Thoracic aorta (tissue), 2 donors: Measurements from ENCODE around the gene GUF1. TPM values are rescaled to one million over a fixed set of nuclear protein-coding genes. Genes with fewer than 3 reads are reported as not detected.

Experiments
- ATAC-seq: fragments of 150-250 bp; one replicate; pipeline ENCODE4 v1.8.0; 2017; ENCODE audit warnings: low read depth; ENCODE audit not compliant: insufficient number of reproducible peaks, low FRiP score
- DNase-seq: peaks from one replicate; pipeline ENCODE4 v3.0.0-alpha.2; 2020; ENCODE audit warnings: low spot score
- H3K27ac ChIP-seq, 2 donors: fragments of 200-600 bp; sonication (generic); 1 replicate in 1 of 2; 2 replicates in 1 of 2; pipeline ENCODE4 v1.5.1; 2016; ENCODE audit warnings: mild to moderate bottlenecking in 2 of 2, moderate library complexity in 2 of 2
- H3K27me3 ChIP-seq: fragments of 200-600 bp; sonication (generic); replicated peaks from 2 replicates; pipeline ENCODE4 v1.6.0; 2016; ENCODE audit warnings: mild to moderate bottlenecking; ENCODE audit not compliant: insufficient read depth
- H3K36me3 ChIP-seq: fragments of 200-600 bp; sonication (generic); one replicate; pipeline ENCODE4 v1.5.1; 2016
- H3K4me1 ChIP-seq, 2 donors: fragments of 200-600 bp; sonication (generic); 1 replicate in 1 of 2; 2 replicates in 1 of 2; pipeline versions ENCODE4 v1.5.1 to v1.6.0; 2016; ENCODE audit warnings: low read depth in 2 of 2, mild to moderate bottlenecking in 1 of 2; ENCODE audit not compliant: control insufficient read depth in 1 of 2
- H3K4me3 ChIP-seq: fragments of 200-600 bp; sonication (generic); 2 replicates; pipeline ENCODE4 v1.5.1; 2016; ENCODE audit warnings: mild to moderate bottlenecking
- H3K9me3 ChIP-seq: fragments of 200-600 bp; sonication (generic); 2 replicates; pipeline ENCODE4 v1.5.1; 2016
- total RNA-seq, 2 donors: library from RNA; depleted of rRNA; stranded (reverse); fragments of >200 nt; gene quantifications; one replicate each; pipeline versions ENCODE4 v1.1.0 to v1.2.3, GENCODE V29; 2016
- TF ChIP-seq, protein P1 (sequence below): fragments of 200-600 bp; sonication (generic); IDR thresholded peaks from one replicate; pipeline ENCODE4 v1.5.1; 2019; ENCODE audit warnings: antibody characterized with exemption

Gene GUF1
- total RNA-seq, 2 donors from 2014 or later = 8.5 to 13.3 TPM

DNA sequence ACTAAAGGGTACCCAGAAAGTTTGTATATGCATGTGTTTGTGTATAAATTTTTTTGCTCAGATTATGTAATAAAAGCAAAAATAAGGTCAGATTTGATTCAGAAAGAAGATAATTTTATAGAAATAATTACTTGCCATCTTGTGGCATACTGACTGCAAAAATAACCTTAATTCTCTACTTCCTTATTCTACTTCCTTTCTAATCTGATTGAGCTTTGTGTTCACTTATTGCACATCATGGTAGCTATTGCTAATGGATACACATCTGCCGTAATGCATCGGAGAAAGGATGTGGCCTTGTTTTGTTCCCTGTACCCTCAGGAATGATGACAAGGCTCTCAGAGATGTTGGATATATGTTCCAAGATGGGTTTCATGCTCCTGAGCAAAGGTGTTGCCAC lies 58.7 kb downstream of the GUF1 start:
- Histone ChIP-seq H3K4me3 (no peak overlapping the region), H3K9me3 (no peaks in the 10 kb centered on the region), H3K27ac (no peak overlapping the region), H3K36me3 (no peaks in the 10 kb centered on the region), H3K4me1 (no peaks in the 10 kb centered on the region), H3K27me3 (no peaks in the 10 kb centered on the region)
- no peak for DNase-seq
- TF ChIP-seq, protein P1, sequence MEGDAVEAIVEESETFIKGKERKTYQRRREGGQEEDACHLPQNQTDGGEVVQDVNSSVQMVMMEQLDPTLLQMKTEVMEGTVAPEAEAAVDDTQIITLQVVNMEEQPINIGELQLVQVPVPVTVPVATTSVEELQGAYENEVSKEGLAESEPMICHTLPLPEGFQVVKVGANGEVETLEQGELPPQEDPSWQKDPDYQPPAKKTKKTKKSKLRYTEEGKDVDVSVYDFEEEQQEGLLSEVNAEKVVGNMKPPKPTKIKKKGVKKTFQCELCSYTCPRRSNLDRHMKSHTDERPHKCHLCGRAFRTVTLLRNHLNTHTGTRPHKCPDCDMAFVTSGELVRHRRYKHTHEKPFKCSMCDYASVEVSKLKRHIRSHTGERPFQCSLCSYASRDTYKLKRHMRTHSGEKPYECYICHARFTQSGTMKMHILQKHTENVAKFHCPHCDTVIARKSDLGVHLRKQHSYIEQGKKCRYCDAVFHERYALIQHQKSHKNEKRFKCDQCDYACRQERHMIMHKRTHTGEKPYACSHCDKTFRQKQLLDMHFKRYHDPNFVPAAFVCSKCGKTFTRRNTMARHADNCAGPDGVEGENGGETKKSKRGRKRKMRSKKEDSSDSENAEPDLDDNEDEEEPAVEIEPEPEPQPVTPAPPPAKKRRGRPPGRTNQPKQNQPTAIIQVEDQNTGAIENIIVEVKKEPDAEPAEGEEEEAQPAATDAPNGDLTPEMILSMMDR = no peak
- no peak for ATAC-seq

- no peaks in the 10 kb centered on the region for H3K27me3 ChIP-seq
- H3K4me1 ChIP-seq = no peaks in the 10 kb centered on the region
- H3K27ac ChIP-seq = no peak overlapping the region
- ATAC-seq (no peak), DNase-seq (no peak)
- TF ChIP-seq, protein P1 = no peak
- H3K36me3 ChIP-seq = no peaks in the 10 kb centered on the region
- no peak overlapping the region for H3K4me3 ChIP-seq
- no peaks in the 10 kb centered on the region for H3K9me3 ChIP-seq
Observed at GRCh38 chr4:44738615-44739014, 60.4 kb downstream of the GUF1 start.

- no peaks in the 10 kb centered on the region for H3K36me3 ChIP-seq
- TF ChIP-seq, protein P1 = no peak
- no peaks in the 10 kb centered on the region for H3K9me3 ChIP-seq
- no peak for ATAC-seq
- no peak overlapping the region for H3K27ac ChIP-seq
- no peak overlapping the region for H3K4me3 ChIP-seq
- H3K27me3 ChIP-seq = no peaks in the 10 kb centered on the region
- H3K4me1 ChIP-seq = no peaks in the 10 kb centered on the region
- DNase-seq = no peak
Observed at GRCh38 chr4:44740201-44740600, 62.0 kb downstream of the GUF1 start.

Other genes with a start within 250 kb of the GUF1 start
- 1 to 10 TPM; 1.8 to 4.2 TPM for gene KCTD8, start 229.6 kb upstream of the GUF1 start, total RNA-seq
- not detected for gene YIPF7, start 26.8 kb upstream of the GUF1 start, total RNA-seq
- gene GNPDA2, start 48.1 kb downstream of the GUF1 start, total RNA-seq = 10 to 100 TPM; 11.6 to 15.3 TPM